HG03097 (cell line): Measurements from ENCODE around the gene KLHL24.
"Not testable (repeated sequence)": the region's sequence is repeated elsewhere in the genome, so short reads cannot be mapped to it uniquely, and the experiment has no call there.

ENCODE experiments used
- ATAC-seq: cut with Tn5 transposase; IDR thresholded peaks from one replicate; pipeline ENCODE4 v1.9.1; 2021; ENCODE audit not compliant: unreplicated experiment, low FRiP score

The KLHL24 gene

GRCh38 chr3:183695569-183696364, 60.3 kb downstream of the KLHL24 start:
- no peak for ATAC-seq

DNA sequence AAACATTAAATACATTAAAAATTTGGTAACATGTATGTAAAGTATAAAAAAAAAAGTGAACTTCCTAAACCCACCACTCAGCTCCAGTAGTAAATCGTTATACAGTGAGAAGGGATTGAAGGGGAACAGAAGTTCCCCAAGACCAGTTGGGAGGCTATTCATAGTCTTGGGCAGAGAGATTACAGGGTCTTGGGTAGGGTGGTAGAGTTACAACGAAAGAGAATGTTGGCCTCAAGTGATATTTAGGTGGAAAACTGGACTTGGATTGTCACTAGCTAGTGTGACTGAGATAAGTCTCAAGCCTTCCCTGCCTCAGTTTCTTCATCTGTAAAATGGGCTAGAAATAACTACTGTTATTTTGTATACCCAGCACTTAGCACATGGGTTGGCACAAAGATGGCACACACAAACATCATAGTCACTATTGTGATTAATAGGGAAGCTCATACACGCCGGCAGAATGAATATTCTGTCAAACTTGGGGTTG, 61.7 kb downstream of the KLHL24 start:
- no peak for ATAC-seq

- peak; percentile 87 for ATAC-seq
Measured at GRCh38 chr3:183697610-183698317, 62.3 kb downstream of the KLHL24 start, which contains the start of gene YEATS2. Gene YEATS2, plus strand, starts transcription at chr3:183697797. Its CDS starts 17,366 bp downstream, at chr3:183715163.

- peak; percentile 22 for ATAC-seq
Measured at GRCh38 chr3:183698318-183698751, 62.9 kb downstream of the KLHL24 start.

DNA sequence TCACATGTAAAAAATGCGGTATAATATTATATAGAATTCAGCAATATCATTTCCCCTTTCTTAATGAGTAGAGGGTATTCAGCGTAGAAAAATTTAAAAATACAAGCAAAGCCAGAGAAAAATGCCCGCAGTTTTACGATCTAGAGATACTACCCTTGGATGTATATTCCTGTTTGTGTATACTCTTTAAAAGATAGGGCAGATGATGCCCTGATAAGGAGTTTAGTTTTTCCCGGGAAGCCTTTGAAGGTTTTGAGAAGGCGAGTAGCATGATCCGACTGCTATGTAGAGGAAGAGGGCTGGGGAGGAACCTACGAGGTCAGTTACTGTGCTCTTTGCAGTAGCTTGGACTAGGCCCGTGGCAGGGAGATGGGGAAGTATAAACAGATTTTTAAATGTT, 63.3 kb downstream of the KLHL24 start:
- no peak for ATAC-seq

GRCh38 chr3:183699238-183699947, 64.0 kb downstream of the KLHL24 start:
- no peak for ATAC-seq

DNA sequence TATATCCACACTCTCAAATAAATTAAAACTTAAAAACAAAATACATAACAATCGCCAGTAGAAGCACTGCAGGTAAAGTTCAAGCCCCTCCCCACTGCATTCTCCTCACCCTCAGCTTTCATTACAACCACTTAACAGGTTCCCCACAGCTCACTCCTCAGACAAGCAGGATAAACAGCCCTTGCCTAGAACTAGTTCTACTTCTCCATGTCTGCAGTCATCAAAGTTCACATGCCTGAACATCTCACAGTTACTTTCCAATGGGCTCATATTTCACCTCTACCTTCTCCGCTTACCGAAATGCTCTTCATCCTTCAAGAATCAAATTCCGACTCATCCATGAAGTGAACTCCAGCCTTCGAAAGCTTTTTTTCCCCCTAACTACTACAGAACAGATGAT, 66.3 kb downstream of the KLHL24 start:
- no peak for ATAC-seq

GRCh38 chr3:183703892-183704291, 68.5 kb downstream of the KLHL24 start:
- not testable (repeated sequence) for ATAC-seq

DNA sequence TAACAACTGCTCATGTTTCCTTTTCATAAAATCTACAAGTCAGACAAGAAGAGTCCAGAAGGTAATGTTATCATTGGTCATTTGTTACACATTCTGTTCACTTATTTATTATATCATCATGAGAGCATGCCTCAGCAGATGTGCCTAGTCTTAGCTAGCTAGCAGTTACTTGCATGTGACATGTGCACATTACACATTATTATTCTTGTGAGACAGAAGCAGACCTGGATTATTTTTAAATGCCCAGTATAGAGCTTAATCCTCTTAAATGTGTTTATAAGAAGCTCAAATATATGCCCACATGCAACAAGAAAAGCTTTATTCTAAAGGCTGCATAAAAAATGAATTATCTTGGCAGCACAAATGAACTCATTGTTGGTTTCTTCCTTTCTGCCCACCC, 74.8 kb downstream of the KLHL24 start:
- no peak for ATAC-seq

- no peak for ATAC-seq
Measured at GRCh38 chr3:183711516-183711915, 76.1 kb downstream of the KLHL24 start.

- ATAC-seq, result no peak
Measured at GRCh38 chr3:183714622-183715021, 79.2 kb downstream of the KLHL24 start.

- ATAC-seq, result no peak
Measured at GRCh38 chr3:183718012-183718411, 82.6 kb downstream of the KLHL24 start.

- ATAC-seq, result no peak
Measured at GRCh38 chr3:183725387-183725786, 90.0 kb downstream of the KLHL24 start.

DNA sequence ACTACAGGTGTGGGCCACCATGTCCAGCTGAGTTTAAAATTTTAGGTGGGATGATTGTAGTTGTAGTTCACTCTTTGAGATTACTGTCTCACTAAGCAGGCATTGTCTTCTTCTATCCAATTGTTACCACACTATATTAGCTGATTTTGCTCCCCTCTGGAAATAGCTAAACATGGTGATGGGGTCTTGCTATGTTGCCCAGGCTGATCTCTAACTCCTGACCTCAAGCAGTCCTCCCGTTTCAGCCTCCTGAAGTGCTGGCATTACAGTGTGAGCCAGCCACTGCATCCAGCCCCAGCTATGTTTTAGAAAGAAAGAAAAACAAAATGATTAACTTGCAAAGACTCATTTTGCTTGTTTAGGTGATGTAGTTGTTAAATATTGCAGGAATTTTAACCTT, 92.8 kb downstream of the KLHL24 start:
- ATAC-seq, result no peak

DNA sequence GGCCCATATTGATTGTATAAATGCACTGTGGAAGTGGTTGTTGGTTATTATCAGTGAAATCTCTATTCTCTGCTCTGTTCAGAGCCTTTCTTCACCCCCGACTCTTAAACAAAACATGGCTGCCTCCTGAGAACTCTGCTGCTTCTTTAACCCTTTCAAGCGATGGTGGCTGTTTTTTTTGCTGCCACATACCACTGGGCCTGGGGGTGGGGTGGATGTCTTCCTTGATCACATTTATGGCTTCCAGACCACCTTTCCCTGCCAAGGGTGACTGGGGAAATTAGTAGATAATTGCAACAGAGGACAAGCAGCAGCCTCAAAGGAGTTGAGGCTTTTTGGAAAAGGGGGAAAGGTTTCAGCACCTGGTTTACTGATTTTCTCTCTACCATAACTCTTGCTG, 94.9 kb downstream of the KLHL24 start:
- no peak for ATAC-seq

- ATAC-seq, result no peak
Measured at GRCh38 chr3:183731611-183732010, 96.2 kb downstream of the KLHL24 start.

- no peak for ATAC-seq
Measured at GRCh38 chr3:183733553-183733952, 98.1 kb downstream of the KLHL24 start.
